UCSD-AML1 (cell line): ENCODE measurements around the gene VPS9D1.
"Not testable (repeated sequence)": the region's sequence is repeated elsewhere in the genome, so short reads cannot be mapped to it uniquely, and the experiment has no call there.

Experiments used
- DNase-seq: peaks from one replicate; lab custom pipeline; 2025; ENCODE audit not compliant: unreplicated experiment; lab: John Stamatoyannopoulos, UW

VPS9D1 gene

GRCh38 chr16:89668790-89669158 is 51.9 kb downstream of the VPS9D1 start:
- no peak for DNase-seq

- no peak for DNase-seq
Observed at GRCh38 chr16:89667633-89668032, 53.1 kb downstream of the VPS9D1 start.

GRCh38 chr16:89667000-89667399 is 53.7 kb downstream of the VPS9D1 start:
- DNase-seq = peak; percentile 23

- not testable (repeated sequence) for DNase-seq
Observed at GRCh38 chr16:89664238-89664637, 56.5 kb downstream of the VPS9D1 start.

- DNase-seq = no peak
Observed at GRCh38 chr16:89661215-89661614, 59.5 kb downstream of the VPS9D1 start.

- DNase-seq = no peak
Observed at GRCh38 chr16:89660146-89660545, 60.6 kb downstream of the VPS9D1 start.

- peak; percentile 43 for DNase-seq
Observed at GRCh38 chr16:89658221-89658879, 62.3 kb downstream of the VPS9D1 start.

GRCh38 chr16:89657442-89658220 is 63.1 kb downstream of the VPS9D1 start, which contains the start of the genes CHMP1A and SPATA33:
CHMP1A (minus strand) TSS chr16:89657708; CDS start chr16:89657588, 120 bp downstream.
SPATA33 (plus strand) TSS chr16:89657836; CDS start chr16:89657912, 76 bp downstream.
- DNase-seq = peak; percentile 89
